GM12864 (cell line): Measurements from ENCODE around the gene DUOX1.

ENCODE experiments used
- DNase-seq: peaks from one replicate; pipeline ENCODE4 v3.0.0-alpha.2; 2011; ENCODE audit warnings: low read depth
- H3K4me3 ChIP-seq: 2 replicates; pipeline ENCODE4 v1.5.1; 2011; ENCODE audit warnings: mild to moderate bottlenecking, low read depth, low read length, control low read depth
- CTCF ChIP-seq: IDR thresholded peaks from 2 replicates; pipeline ENCODE4 v1.5.1; 2011; ENCODE audit warnings: low read depth, mild to moderate bottlenecking, moderate library complexity, low read length, control low read depth, inconsistent platforms; ENCODE audit errors: missing control alignments

DUOX1 gene

GRCh38 chr15:45180201-45180600, 50.4 kb downstream of the DUOX1 start:
- no peak overlapping the region for H3K4me3 ChIP-seq
- TF ChIP-seq CTCF = no peak
- DNase-seq = no peak

DNA sequence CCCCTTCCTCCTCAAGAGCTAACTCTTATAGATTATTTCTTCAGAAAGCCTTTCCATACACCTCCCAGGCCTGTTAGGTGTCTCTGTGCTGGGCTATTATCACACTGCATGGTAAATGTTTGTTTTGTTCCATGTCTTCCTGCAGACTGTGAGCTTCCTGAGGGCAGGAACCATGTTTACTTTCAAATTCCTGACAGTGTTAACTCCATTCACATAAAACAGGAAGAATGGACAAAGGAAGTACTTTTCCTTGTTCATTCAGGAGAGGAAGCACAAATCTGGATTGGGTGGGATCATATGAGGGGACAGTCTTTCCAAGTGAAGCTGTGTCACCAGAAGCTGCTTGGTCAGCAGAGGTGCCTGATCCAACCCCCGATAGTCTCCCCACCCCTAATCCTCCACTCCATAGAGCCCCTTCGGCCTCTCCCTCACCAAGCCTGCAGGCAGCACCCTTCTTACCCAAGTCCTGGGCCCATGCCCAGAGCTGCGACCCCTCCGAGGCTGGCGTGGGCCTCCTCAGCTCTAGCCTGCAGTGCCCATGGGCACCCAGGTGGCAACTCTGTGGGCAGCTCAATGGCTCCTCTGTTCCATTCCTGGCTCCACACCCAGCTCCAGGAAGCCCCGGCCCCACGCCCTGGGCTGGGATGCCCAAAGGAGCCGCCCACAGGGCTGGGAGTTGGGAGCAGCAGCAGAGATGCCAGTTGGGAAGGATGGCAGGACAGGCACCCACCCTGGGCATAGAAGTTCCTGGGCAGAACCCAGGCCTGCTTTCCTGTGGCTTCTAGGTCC, 51.0 kb downstream of the DUOX1 start:
- no peak for TF ChIP-seq CTCF
- no peak overlapping the region for H3K4me3 ChIP-seq
- no peak for DNase-seq

GRCh38 chr15:45181491-45182285, 51.9 kb downstream of the DUOX1 start:
- no peak for TF ChIP-seq CTCF
- H3K4me3 ChIP-seq = no peak overlapping the region
- no peak for DNase-seq

DNA sequence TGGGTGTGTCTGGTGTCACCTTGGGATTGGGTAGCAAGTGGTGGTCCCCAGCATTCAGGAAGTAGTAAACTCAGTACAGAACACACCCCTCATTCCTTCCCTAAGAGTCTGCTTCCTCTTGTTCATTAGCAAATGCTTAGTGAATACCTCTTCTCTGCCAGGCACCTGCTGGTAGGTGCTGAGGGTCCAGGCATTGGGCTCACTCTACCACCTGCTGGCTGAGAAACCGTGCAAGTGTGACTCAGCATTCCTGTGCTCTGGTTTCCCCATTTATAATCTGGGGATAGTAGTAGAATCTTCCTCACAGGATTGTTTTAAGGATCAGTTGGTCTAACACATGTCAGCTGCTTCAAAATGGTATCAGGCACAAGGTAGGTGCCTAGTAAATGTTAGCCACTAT, 53.2 kb downstream of the DUOX1 start:
- no peak overlapping the region for H3K4me3 ChIP-seq
- TF ChIP-seq CTCF = no peak
- DNase-seq = no peak

DNA sequence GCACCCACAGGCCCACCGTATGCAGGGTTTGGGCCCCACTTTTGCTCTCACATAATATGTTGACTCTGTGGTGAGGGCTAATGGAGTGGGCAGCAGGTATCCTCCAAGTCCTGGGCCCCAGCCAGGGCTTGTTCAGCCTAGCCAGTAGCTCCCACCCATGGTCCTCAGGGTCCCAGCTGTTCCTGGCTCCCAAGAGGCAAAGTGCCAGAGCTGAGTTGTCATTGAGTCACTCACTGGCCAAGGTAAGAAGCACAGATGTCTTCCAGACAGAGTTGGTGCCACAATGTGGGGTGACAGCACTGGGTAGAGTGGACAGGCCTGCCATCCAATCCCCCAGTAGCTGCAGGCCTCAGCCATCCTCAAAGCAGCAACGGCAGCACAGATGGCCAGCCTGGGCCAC, 53.7 kb downstream of the DUOX1 start:
- TF ChIP-seq CTCF = no peak
- H3K4me3 ChIP-seq = no peak overlapping the region
- no peak for DNase-seq

DNA sequence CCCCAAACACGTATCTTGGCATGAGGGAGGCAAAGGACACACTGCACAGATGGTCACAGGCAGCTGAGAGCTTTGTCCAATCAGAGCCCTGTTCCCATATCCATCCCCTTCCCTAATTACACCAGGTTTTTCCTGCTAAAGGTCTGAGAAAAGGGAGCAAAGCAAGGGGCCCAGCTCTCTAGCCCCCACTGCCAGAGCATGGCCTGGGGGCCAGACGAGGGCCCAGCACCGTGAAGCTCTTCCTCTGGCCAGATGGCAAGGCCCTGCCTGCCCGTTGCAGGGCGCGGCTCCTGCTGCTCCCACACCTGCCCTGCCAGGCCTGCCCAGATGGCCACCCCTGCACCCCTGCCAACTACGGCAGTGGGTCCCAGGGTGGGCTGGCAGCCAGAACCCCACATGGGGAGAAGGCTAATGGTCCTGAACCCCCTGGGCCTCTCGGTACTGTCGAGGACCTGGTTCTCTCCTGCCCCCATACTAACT, 54.8 kb downstream of the DUOX1 start:
- no peak for DNase-seq
- no peak overlapping the region for H3K4me3 ChIP-seq
- no peak for TF ChIP-seq CTCF
